Measurements from ENCODE around the gene RBL1. TPM values are rescaled to one million over a fixed set of nuclear protein-coding genes. Genes with fewer than 3 reads are reported as not detected.
"Not testable (repeated sequence)": the region's sequence is repeated elsewhere in the genome, so short reads cannot be mapped to it uniquely, and the experiment has no call there.

RBL1 gene
- total RNA-seq, 1 donor from 2014 or later = 9.0 TPM

DNA sequence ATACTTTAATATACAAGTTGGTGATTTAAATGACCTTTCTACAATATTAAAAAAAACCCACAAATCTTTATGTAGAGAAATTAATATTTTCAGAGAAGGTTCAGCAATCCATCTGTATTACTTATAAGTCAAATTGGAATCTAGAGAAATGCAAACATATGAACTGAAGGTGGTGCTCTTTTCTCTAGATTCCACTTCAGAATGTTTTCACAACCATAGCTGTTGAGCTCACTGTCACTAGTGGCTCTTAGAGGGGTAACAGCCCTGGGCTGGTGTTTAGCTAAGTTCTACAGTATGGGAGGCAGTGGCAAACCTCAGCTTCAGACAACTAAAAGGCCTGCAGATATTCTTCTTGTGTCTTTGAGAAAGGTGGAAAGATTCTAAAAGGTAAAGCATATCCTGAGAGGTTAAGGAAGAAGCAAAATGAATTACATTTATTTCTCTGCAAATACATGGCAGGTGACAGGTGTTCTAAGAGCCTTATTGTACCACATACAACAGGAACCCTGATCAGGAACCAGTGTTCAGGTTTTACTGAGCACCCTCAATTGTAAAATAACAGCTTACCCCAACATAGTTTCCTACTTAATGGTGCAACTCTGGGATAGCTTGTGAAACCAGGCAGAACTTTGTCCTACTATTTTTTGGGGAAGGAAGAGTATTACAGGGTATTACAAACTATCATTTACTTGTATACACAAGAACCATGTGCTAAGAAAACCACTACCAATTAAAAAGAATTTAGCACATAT lies 87.7 kb downstream of the RBL1 start:
- Mint-ChIP-seq H3K27me3 (ENCODE audit: low read depth) (no peaks in the 10 kb centered on the region), H3K4me3 (no peak overlapping the region), H3K4me1 (no peaks in the 10 kb centered on the region), H3K36me3 (peaks cover 11% of the 10 kb centered on the region), H3K27ac (no peak overlapping the region), H3K9me3 (no peaks in the 10 kb centered on the region)
- DNase-seq (ENCODE audit: low spot score in 2 of 2, unreplicated experiment in 2 of 2) = no peak
- TF ChIP-seq, protein P1, sequence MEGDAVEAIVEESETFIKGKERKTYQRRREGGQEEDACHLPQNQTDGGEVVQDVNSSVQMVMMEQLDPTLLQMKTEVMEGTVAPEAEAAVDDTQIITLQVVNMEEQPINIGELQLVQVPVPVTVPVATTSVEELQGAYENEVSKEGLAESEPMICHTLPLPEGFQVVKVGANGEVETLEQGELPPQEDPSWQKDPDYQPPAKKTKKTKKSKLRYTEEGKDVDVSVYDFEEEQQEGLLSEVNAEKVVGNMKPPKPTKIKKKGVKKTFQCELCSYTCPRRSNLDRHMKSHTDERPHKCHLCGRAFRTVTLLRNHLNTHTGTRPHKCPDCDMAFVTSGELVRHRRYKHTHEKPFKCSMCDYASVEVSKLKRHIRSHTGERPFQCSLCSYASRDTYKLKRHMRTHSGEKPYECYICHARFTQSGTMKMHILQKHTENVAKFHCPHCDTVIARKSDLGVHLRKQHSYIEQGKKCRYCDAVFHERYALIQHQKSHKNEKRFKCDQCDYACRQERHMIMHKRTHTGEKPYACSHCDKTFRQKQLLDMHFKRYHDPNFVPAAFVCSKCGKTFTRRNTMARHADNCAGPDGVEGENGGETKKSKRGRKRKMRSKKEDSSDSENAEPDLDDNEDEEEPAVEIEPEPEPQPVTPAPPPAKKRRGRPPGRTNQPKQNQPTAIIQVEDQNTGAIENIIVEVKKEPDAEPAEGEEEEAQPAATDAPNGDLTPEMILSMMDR (IDR thresholded peaks at IDR 0.05; ENCODE audit: unreplicated experiment) = no peak

DNA sequence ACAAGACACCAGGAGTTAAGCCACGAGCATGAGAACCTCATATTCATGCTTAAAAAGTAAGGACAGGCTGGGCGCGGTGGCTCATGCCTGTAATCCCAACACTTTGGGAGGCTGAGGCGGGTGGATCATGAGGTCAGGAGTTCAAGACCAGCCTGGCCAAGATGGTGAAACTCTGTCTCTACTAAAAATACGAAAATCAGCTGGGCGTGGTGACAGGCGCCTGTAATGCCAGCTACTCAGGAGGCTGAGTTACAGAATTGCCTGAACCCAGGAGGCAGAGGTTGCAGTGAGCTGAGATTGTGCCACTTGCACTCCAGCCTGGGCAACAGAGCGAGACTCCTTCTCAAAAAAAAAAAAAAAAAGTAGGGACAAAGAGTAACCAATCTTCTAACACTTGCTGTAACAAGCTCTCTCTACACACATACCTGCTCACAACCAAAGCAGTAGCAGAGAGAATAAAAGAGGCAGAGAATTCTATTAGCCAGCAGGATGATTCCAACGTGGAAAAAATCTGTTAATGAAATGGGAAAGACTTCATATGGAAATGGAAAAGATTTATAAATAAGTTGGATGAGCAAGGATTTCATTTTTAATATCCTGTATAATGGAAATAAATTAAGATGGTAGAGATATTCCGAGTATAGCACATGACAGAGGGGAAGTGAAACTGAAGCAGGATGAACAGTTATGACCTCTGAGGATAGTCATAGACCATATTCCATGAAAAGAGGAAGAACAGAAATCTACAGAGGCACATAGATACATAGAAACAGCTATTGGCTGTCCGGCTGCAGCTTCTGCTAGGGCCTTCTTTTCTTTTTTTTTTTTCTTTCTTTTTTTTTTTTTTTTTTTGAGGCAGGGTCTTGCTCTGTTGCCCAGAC lies 90.5 kb downstream of the RBL1 start:
- H3K4me3 Mint-ChIP-seq; H3K27me3 Mint-ChIP-seq (ENCODE audit: low read depth); H3K27ac Mint-ChIP-seq; H3K9me3 Mint-ChIP-seq; DNase-seq (ENCODE audit: low spot score in 2 of 2, unreplicated experiment in 2 of 2); H3K36me3 Mint-ChIP-seq; H3K4me1 Mint-ChIP-seq: not testable (repeated sequence)

DNA sequence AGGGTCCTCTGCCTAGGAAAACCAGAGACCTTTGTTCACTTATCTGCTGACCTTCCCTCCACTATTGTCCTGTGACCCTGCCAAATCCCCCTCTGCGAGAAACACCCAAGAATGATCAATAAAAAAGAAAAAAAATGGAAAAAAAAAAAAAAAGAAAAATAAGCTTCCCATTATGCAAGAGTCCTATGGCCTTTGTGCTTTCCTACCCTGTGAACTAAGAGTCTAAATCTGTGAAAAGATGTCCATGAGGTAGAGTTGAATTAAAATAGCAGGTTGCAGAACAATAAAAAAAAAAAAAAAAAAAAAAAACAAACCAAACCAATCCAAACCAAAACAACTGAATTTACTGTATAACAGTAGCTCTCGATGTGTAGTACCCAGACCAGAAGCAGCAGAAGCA lies 94.2 kb downstream of the RBL1 start:
- not testable (repeated sequence) for H3K27me3 Mint-ChIP-seq (ENCODE audit: low read depth); H3K27ac Mint-ChIP-seq; H3K4me3 Mint-ChIP-seq; DNase-seq (ENCODE audit: low spot score in 2 of 2, unreplicated experiment in 2 of 2); H3K9me3 Mint-ChIP-seq; H3K4me1 Mint-ChIP-seq
- H3K36me3 Mint-ChIP-seq = peaks cover 20% of the 10 kb centered on the region

DNA sequence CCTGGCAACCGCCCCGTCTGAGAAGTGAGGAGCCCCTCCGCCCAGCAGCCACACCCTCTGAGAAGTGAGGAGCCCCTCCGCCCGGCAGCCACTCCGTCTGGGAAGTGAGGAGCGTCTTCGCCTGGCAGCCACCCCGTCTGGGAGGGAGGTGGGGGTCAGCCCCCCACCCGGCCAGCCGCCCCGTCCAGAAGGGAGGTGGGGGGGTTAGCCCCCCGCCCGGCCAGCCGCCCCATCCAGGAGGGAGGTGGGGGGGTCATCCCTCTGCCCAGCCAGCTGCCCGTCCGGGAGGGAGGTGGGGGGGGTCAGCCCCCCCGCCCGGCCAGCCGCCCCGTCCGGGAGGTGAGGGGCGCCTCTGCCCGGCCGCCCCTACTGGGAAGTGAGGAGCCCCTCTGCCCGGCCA lies 95.6 kb downstream of the RBL1 start:
- H3K4me3 Mint-ChIP-seq; H3K4me1 Mint-ChIP-seq; H3K27ac Mint-ChIP-seq; DNase-seq (ENCODE audit: low spot score in 2 of 2, unreplicated experiment in 2 of 2); H3K27me3 Mint-ChIP-seq (ENCODE audit: low read depth); H3K9me3 Mint-ChIP-seq: not testable (repeated sequence)
- H3K36me3 Mint-ChIP-seq = peaks cover 31% of the 10 kb centered on the region

DNA sequence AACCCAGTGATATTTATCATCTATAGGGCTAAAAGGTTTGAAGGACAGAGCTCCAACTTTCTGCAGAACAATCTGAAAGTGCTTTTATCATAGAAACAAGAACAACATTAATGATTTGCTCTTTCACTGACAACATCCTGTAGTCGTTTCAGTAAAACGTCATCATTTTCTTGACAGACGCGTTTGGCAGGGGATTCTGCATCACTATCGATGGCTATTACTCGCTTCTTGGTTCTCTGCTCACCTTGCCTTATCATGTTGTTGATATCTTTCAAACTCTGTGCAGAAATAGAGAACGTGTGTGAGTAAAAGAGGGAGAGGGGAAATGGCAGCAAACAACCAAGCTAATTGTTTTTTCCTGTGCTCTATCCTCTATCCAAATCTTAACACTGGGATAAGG lies 97.1 kb downstream of the RBL1 start:
- no peak for DNase-seq (ENCODE audit: low spot score in 2 of 2, unreplicated experiment in 2 of 2)
- H3K36me3 Mint-ChIP-seq = peaks cover 43% of the 10 kb centered on the region
- H3K27ac Mint-ChIP-seq = no peak overlapping the region
- H3K4me3 Mint-ChIP-seq = no peak overlapping the region
- H3K4me1 Mint-ChIP-seq = no peaks in the 10 kb centered on the region
- TF ChIP-seq, protein P1 (IDR thresholded peaks at IDR 0.05; ENCODE audit: unreplicated experiment) = no peak
- no peaks in the 10 kb centered on the region for H3K27me3 Mint-ChIP-seq (ENCODE audit: low read depth)
- H3K9me3 Mint-ChIP-seq = peaks cover 15% of the 10 kb centered on the region

DNA sequence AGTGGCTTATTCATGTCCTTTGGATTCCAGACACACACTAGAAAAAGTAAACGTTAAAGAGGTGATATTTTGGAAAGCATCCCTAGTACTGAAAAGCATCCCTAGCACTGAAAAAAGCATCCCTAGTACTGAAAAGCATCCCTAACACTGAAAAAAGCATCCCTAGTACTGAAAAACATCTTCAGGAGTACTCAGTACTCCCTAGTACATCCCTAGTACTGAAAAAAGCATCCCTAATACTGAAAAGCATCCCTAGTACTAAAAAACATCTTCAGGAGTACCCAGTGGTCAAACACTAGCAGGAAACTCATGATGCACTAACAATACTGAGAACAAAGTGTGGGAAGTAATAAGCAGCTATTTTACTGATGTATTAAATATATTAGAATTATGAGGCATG lies 98.7 kb downstream of the RBL1 start:
- H3K27ac Mint-ChIP-seq = no peak overlapping the region
- peaks cover 43% of the 10 kb centered on the region for H3K36me3 Mint-ChIP-seq
- TF ChIP-seq, protein P1 (IDR thresholded peaks at IDR 0.05; ENCODE audit: unreplicated experiment) = no peak
- H3K9me3 Mint-ChIP-seq = peaks cover 23% of the 10 kb centered on the region
- no peaks in the 10 kb centered on the region for H3K27me3 Mint-ChIP-seq (ENCODE audit: low read depth)
- no peaks in the 10 kb centered on the region for H3K4me1 Mint-ChIP-seq
- H3K4me3 Mint-ChIP-seq = no peak overlapping the region
- no peak for DNase-seq (ENCODE audit: low spot score in 2 of 2, unreplicated experiment in 2 of 2)

DNA sequence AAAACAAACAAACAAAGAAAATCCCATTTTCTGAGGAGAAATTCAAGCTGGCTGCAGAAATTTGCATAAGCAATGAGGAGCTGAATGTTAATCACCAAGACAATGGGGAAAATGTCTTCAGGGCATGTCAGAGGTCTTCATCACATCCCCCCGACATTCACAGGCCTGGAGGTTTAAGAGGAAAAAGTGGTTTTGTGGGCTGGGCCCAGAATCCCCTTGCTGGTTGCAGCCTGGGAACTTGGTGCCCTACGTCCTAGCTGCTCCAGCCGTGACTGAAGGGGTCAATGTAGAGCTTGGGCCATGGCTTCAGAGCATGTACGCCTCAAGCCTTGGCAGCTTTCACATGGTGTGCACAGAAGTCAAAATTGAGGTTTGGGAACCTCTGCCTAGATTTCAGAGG lies 101.6 kb downstream of the RBL1 start:
- Mint-ChIP-seq H3K36me3 (peaks cover 41% of the 10 kb centered on the region), H3K9me3 (peaks cover 23% of the 10 kb centered on the region)
- not testable (repeated sequence) for H3K4me3 Mint-ChIP-seq; H3K27ac Mint-ChIP-seq; H3K27me3 Mint-ChIP-seq (ENCODE audit: low read depth); DNase-seq (ENCODE audit: low spot score in 2 of 2, unreplicated experiment in 2 of 2); H3K4me1 Mint-ChIP-seq
